GM20000 (cell line): ENCODE measurements around the gene ZNF428.

Source experiments
- DNase-seq: peaks from one replicate; pipeline ENCODE4 v3.0.0; 2012; ENCODE audit warnings: low spot score
- CTCF ChIP-seq: IDR thresholded peaks from 2 replicates; pipeline ENCODE4 v1.5.1; 2012; ENCODE audit warnings: mild to moderate bottlenecking, control low read depth; ENCODE audit errors: extremely low read depth, missing control alignments

Gene ZNF428

GRCh38 chr19:43649514-43649913 is 30.1 kb upstream of the ZNF428 start:
- no peak for TF ChIP-seq CTCF
- no peak for DNase-seq

GRCh38 chr19:43648633-43649032 is 29.2 kb upstream of the ZNF428 start:
- DNase-seq, result no peak
- TF ChIP-seq CTCF, result no peak

GRCh38 chr19:43644181-43644580 is 24.8 kb upstream of the ZNF428 start:
- TF ChIP-seq CTCF, result no peak
- DNase-seq, result no peak

GRCh38 chr19:43643326-43643725 is 23.9 kb upstream of the ZNF428 start:
- no peak for TF ChIP-seq CTCF
- no peak for DNase-seq

GRCh38 chr19:43642531-43642930 is 23.1 kb upstream of the ZNF428 start:
- TF ChIP-seq CTCF, result no peak
- no peak for DNase-seq

- no peak for TF ChIP-seq CTCF
- DNase-seq, result no peak
Observed at GRCh38 chr19:43641333-43641732, 21.9 kb upstream of the ZNF428 start.

GRCh38 chr19:43640424-43640757 is 21.0 kb upstream of the ZNF428 start:
- no peak for DNase-seq
- no peak for TF ChIP-seq CTCF
